Stimulated activated naive CD8-positive, alpha-beta T cell treated with anti-CD3 and anti-CD28 coated beads, Interleukin-15, amount 100 ng/mL, for 72 hours (primary cell): ENCODE results near the gene PNMA8B.
"Not testable (repeated sequence)": the region's sequence is repeated elsewhere in the genome, so short reads cannot be mapped to it uniquely, and the experiment has no call there.

Source experiments
- ATAC-seq: fragments of 150-1000 bp; cut with Tn5 transposase; 2 replicates; pipeline ENCODE4 v1.10.0; 2021; ENCODE audit warnings: mild to moderate bottlenecking, moderate library complexity
- DNase-seq, 2 donors: peaks; one replicate each; pipeline ENCODE4 v3.0.0; 2021 to 2022
- H3K27ac Mint-ChIP-seq, 2 donors: one replicate each; pipeline ENCODE4 v1.8.0; 2022; ENCODE audit warnings: mild to moderate bottlenecking in 2 of 2, mixed read lengths in 2 of 2, moderate library complexity in 2 of 2
- H3K27me3 Mint-ChIP-seq: one replicate; pipeline ENCODE4 v1.8.0; 2022; ENCODE audit warnings: mixed read lengths
- H3K4me1 Mint-ChIP-seq: one replicate; pipeline ENCODE4 v1.8.0; 2022; ENCODE audit warnings: mild to moderate bottlenecking, mixed read lengths
- H3K4me3 Mint-ChIP-seq, 2 donors: one replicate each; pipeline ENCODE4 v1.8.0; 2022; ENCODE audit warnings: mild to moderate bottlenecking in 2 of 2, mixed read lengths in 2 of 2, moderate library complexity in 1 of 2
- H3K9me3 Mint-ChIP-seq, 2 donors: one replicate each; pipeline ENCODE4 v1.8.0; 2022; ENCODE audit warnings: mixed read lengths in 2 of 2

Gene PNMA8B

GRCh38 chr19:46521241-46521868 is 25.7 kb upstream of the PNMA8B start:
- DNase-seq (no peak), ATAC-seq (no peak)
- Mint-ChIP-seq H3K4me1 (peaks cover 69% of the 10 kb centered on the region), H3K4me3 (no peak overlapping the region), H3K27me3 (no peaks in the 10 kb centered on the region), H3K27ac (peak overlapping the region; percentile 5 to 82), H3K9me3 (peaks cover 21 to 30% of the 10 kb centered on the region in 2 donors)

GRCh38 chr19:46520616-46521015 is 24.9 kb upstream of the PNMA8B start:
- peaks cover 69% of the 10 kb centered on the region for H3K4me1 Mint-ChIP-seq
- H3K9me3 Mint-ChIP-seq, result peaks cover 14 to 22% of the 10 kb centered on the region in 2 donors
- H3K27me3 Mint-ChIP-seq, result no peaks in the 10 kb centered on the region
- H3K4me3 Mint-ChIP-seq, result no peak overlapping the region
- H3K27ac Mint-ChIP-seq, result peak overlapping the region in 1 of 2 donors; percentile 72
- DNase-seq (no peak), ATAC-seq (no peak)

GRCh38 chr19:46517471-46517870 is 21.8 kb upstream of the PNMA8B start:
- DNase-seq, result no peak
- H3K4me1 Mint-ChIP-seq, result peaks cover 51% of the 10 kb centered on the region
- H3K27me3 Mint-ChIP-seq, result peaks cover 21% of the 10 kb centered on the region
- peaks cover 0 to 1% of the 10 kb centered on the region in 2 donors for H3K9me3 Mint-ChIP-seq
- no peak overlapping the region for H3K4me3 Mint-ChIP-seq
- no peak overlapping the region for H3K27ac Mint-ChIP-seq
- ATAC-seq, result no peak

DNA sequence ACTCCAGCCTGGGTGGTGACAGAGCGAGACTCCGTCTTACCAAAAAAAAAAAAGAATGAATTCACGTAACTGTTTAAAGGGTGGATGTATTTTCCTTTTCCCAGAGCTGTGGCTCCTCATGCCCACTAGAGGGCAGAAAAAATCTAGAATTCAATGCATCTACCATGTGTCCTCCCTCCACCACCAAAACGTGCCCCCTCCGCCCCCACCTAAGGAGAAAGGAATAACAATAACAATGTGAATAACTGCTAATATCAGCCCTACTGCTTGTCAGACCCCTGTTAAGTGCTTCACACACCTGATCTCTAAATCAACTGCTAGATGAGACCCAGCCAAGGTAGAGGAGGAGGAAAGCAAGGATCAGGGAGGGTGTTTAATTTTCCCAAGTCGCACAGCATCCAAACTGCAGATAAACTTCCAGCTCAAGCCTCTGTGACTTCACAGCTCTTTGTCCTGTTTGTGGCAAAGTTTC is 20.2 kb upstream of the PNMA8B start:
- DNase-seq (peak in 1 of 2 donors; percentile 32), ATAC-seq (peak; percentile 75)
- peaks cover 38% of the 10 kb centered on the region for H3K4me1 Mint-ChIP-seq
- H3K9me3 Mint-ChIP-seq, result peaks cover 0 to 5% of the 10 kb centered on the region in 2 donors
- peak overlapping the region in 1 of 2 donors; percentile 50 for H3K27ac Mint-ChIP-seq
- H3K27me3 Mint-ChIP-seq, result peaks cover 26% of the 10 kb centered on the region
- no peak overlapping the region for H3K4me3 Mint-ChIP-seq

- Mint-ChIP-seq H3K4me3 (no peak overlapping the region), H3K27me3 (peaks cover 31% of the 10 kb centered on the region), H3K4me1 (peaks cover 31% of the 10 kb centered on the region), H3K27ac (peak overlapping the region in 1 of 2 donors; percentile 65), H3K9me3 (peaks cover 0 to 9% of the 10 kb centered on the region in 2 donors)
- ATAC-seq (no peak), DNase-seq (no peak)
These were observed 19.6 kb upstream of the PNMA8B start for GRCh38 chr19:46515290-46515609.

GRCh38 chr19:46514589-46515289 is 19.1 kb upstream of the PNMA8B start:
- no peak for DNase-seq
- Mint-ChIP-seq H3K9me3 (peaks cover 0 to 9% of the 10 kb centered on the region in 2 donors), H3K4me1 (peaks cover 29% of the 10 kb centered on the region), H3K27me3 (peaks cover 31% of the 10 kb centered on the region), H3K4me3 (no peak overlapping the region), H3K27ac (no peak overlapping the region)
- ATAC-seq, result no peak

GRCh38 chr19:46513461-46514236 is 18.0 kb upstream of the PNMA8B start:
- H3K9me3 Mint-ChIP-seq, result peaks cover 0 to 9% of the 10 kb centered on the region in 2 donors
- peak; percentile 79 to 80 for DNase-seq
- ATAC-seq, result peak; percentile 90
- H3K4me3 Mint-ChIP-seq, result no peak overlapping the region
- H3K27me3 Mint-ChIP-seq, result peaks cover 40% of the 10 kb centered on the region
- H3K4me1 Mint-ChIP-seq, result peaks cover 19% of the 10 kb centered on the region
- no peak overlapping the region for H3K27ac Mint-ChIP-seq

GRCh38 chr19:46511237-46511636 is 15.6 kb upstream of the PNMA8B start:
- peaks cover 16% of the 10 kb centered on the region for H3K4me1 Mint-ChIP-seq
- H3K9me3 Mint-ChIP-seq, result peaks cover 0 to 9% of the 10 kb centered on the region in 2 donors
- H3K27ac Mint-ChIP-seq, result no peak overlapping the region
- DNase-seq (no peak), ATAC-seq (no peak)
- H3K4me3 Mint-ChIP-seq, result no peak overlapping the region
- H3K27me3 Mint-ChIP-seq, result peaks cover 49% of the 10 kb centered on the region

- DNase-seq (no peak), ATAC-seq (no peak)
- peaks cover 31% of the 10 kb centered on the region for H3K27me3 Mint-ChIP-seq
- no peak overlapping the region for H3K4me3 Mint-ChIP-seq
- H3K27ac Mint-ChIP-seq, result no peak overlapping the region
- no peaks in the 10 kb centered on the region for H3K4me1 Mint-ChIP-seq
- peaks cover 0 to 9% of the 10 kb centered on the region in 2 donors for H3K9me3 Mint-ChIP-seq
These were observed 12.5 kb upstream of the PNMA8B start for GRCh38 chr19:46508206-46508605.

DNA sequence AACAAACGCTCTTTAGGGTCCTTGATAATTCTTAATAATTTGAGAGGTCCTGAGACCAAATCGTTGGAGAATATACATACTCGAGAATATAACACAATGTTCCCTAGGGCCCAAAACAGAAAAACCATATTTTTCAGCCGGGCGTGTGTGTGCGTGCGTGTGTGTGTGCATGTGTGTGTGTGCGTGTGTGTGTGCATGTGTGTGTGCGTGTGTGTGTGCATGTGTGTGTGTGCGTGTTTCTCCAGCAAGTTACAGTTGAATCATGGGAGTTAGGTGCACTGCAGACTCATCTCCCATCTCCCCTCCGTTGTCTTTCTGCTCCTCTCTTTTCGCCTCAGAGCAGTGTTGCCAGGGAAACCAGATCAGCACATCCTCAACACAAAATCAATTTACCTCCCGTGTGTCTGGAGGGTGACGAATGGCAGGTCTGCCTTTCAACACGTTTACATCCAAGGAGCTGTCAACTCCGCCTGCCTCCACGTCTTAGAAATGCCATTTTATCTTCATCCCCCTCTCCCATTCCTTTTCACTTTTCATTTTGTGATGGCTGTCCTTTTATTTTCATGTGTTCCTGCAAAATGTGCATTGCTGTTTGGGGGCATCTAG is 8.3 kb upstream of the PNMA8B start:
- no peaks in the 10 kb centered on the region for H3K9me3 Mint-ChIP-seq
- H3K4me3 Mint-ChIP-seq, result no peak overlapping the region
- no peak overlapping the region for H3K27ac Mint-ChIP-seq
- peaks cover 31% of the 10 kb centered on the region for H3K27me3 Mint-ChIP-seq
- no peak for ATAC-seq
- no peaks in the 10 kb centered on the region for H3K4me1 Mint-ChIP-seq
- no peak for DNase-seq

DNA sequence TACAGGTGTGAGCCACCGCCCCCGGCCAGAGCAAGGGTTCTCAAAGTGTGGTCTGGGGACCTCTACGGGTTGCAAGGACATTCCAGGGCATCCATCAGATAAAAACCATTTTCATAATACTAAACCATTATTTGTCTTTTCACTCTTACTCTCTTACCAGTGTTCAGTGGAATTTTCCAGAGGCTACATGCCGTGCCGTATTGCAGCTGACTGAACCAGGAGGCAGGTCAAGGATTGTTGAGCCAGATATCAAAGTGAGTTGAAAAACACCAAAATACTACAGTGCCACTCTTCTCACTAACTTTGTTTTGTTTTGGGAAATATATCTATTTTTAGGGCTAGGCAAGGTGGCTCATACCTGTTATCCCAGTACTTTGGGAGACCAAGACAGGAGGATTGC is 7.2 kb upstream of the PNMA8B start:
- H3K27me3 Mint-ChIP-seq, result peaks cover 23% of the 10 kb centered on the region
- no peak for ATAC-seq
- H3K9me3 Mint-ChIP-seq, result no peaks in the 10 kb centered on the region
- H3K4me3 Mint-ChIP-seq, result no peak overlapping the region
- DNase-seq, result no peak
- H3K4me1 Mint-ChIP-seq, result no peaks in the 10 kb centered on the region
- no peak overlapping the region for H3K27ac Mint-ChIP-seq

GRCh38 chr19:46499692-46500091 is 4.0 kb upstream of the PNMA8B start:
- no peaks in the 10 kb centered on the region for H3K9me3 Mint-ChIP-seq
- H3K27ac Mint-ChIP-seq, result peak overlapping the region in 1 of 2 donors; percentile 52
- H3K4me1 Mint-ChIP-seq, result peaks cover 7% of the 10 kb centered on the region
- H3K4me3 Mint-ChIP-seq, result no peak overlapping the region
- H3K27me3 Mint-ChIP-seq, result peaks cover 30% of the 10 kb centered on the region
- DNase-seq (no peak), ATAC-seq (no peak)

DNA sequence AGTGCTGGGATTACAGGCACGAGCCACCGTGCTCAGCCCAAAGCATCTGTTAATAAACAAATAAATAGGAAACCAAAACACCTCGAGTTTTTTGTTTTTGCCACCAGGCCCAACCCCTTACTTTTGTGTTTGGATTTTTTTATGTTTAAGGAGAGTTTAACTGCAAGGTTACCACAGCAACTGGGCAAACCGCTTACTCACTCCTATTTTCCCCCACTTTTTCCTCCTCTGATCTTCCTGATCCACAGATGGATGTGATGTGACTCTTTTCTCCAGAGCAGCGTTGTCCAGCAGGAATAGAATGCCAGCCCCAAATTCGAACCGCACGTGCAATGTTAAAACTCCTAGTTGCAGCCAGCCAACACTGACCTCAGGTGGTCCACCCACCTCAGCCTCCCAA is 2.1 kb upstream of the PNMA8B start:
- peaks cover 49% of the 10 kb centered on the region for H3K27me3 Mint-ChIP-seq
- no peak overlapping the region for H3K4me3 Mint-ChIP-seq
- H3K4me1 Mint-ChIP-seq, result peaks cover 25% of the 10 kb centered on the region
- DNase-seq (no peak), ATAC-seq (no peak)
- H3K27ac Mint-ChIP-seq, result no peak overlapping the region
- H3K9me3 Mint-ChIP-seq, result no peaks in the 10 kb centered on the region

- Mint-ChIP-seq H3K27me3 (peaks cover 58% of the 10 kb centered on the region), H3K4me1 (peaks cover 34% of the 10 kb centered on the region)
- not testable (repeated sequence) for H3K27ac Mint-ChIP-seq, DNase-seq, H3K9me3 Mint-ChIP-seq, H3K4me3 Mint-ChIP-seq, ATAC-seq
These were observed 1.2 kb upstream of the PNMA8B start for GRCh38 chr19:46496886-46497285.

DNA sequence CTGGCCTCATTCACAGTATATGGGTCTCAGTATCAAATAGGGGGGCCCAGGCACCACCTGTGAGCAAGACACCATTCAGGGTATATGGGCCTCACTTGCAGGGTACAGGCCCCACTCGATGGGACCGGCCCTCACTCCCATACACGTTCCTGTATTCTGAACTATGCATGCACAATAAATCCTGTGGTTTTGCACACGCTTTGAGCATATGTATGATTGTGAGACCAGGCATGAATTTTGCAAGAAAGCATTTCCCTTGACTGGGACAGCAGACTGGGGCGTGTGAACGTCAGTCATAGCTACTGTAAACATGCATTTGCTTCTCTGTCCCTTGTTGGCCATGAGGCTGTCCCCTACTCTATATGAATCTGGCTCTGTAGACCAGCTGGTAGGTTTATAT is 637 bp upstream of the PNMA8B start:
- ATAC-seq (no peak), DNase-seq (no peak)
- H3K27ac Mint-ChIP-seq, result no peak overlapping the region
- peaks cover 64% of the 10 kb centered on the region for H3K27me3 Mint-ChIP-seq
- H3K4me1 Mint-ChIP-seq, result peaks cover 37% of the 10 kb centered on the region
- H3K9me3 Mint-ChIP-seq, result no peaks in the 10 kb centered on the region
- H3K4me3 Mint-ChIP-seq, result no peak overlapping the region
